H1 (cell line): ENCODE data around the gene KRT77. TPM values are rescaled to one million over a fixed set of nuclear protein-coding genes. Genes with fewer than 3 reads are reported as not detected.

Source experiments
- CTCF ChIA-PET: fragments of 300-600 bp; sonication (Branson Sonifier 250); formaldehyde crosslinking; loops from one replicate; lab custom pipeline; 2021; ENCODE audit not compliant: partially characterized antibody; lab: Charles Lee
- POLR2A ChIA-PET: fragments of 300-600 bp; sonication (Branson Sonifier 250); formaldehyde crosslinking; loops from one replicate; lab custom pipeline; 2021; ENCODE audit warnings: inconsistent platforms; ENCODE audit not compliant: partially characterized antibody; lab: Charles Lee
- DNase-seq, 2 experiments: peaks; one replicate each; pipeline versions ENCODE4 v3.0.0 to v3.0.0-alpha.2; 2010 to 2022; ENCODE audit warnings: low spot score in 2 of 2, low read depth in 1 of 2, mixed read lengths in 1 of 2
- FAIRE-seq: peaks from 2 replicates; lab custom pipeline; 2011; peaks lifted over from hg19 to GRCh38; lab: Jason Lieb, UNC
- H2AFZ ChIP-seq: 2 replicates; pipeline ENCODE4 v1.8.1; 2012; ENCODE audit warnings: low read length, inconsistent platforms
- H2AK5ac ChIP-seq: 2 replicates; pipeline ENCODE4 v1.6.1; 2013; ENCODE audit warnings: low read depth, low read length
- H2BK120ac ChIP-seq: replicated peaks from 2 replicates; pipeline ENCODE3; 2013; ENCODE audit warnings: low read depth, low read length, inconsistent platforms
- H2BK12ac ChIP-seq: 2 replicates; pipeline ENCODE4 v1.6.1; 2013; ENCODE audit warnings: low read depth, low read length
- H2BK15ac ChIP-seq: 2 replicates; pipeline ENCODE4 v1.6.1; 2013; ENCODE audit warnings: low read length
- H2BK20ac ChIP-seq: 2 replicates; pipeline ENCODE4 v1.6.1; 2013; ENCODE audit warnings: low read length
- H2BK5ac ChIP-seq: 2 replicates; pipeline ENCODE4 v1.6.1; 2013; ENCODE audit warnings: low read depth, low read length
- H3K14ac ChIP-seq: 2 replicates; pipeline ENCODE4 v1.6.1; 2013; ENCODE audit warnings: inconsistent platforms; ENCODE audit not compliant: insufficient read length
- H3K18ac ChIP-seq: 2 replicates; pipeline ENCODE4 v1.6.1; 2013; ENCODE audit warnings: low read length; ENCODE audit errors: extremely low read depth
- H3K23ac ChIP-seq: 2 replicates; pipeline ENCODE4 v1.6.1; 2013; ENCODE audit warnings: inconsistent platforms; ENCODE audit not compliant: insufficient read length
- H3K23me2 ChIP-seq: 2 replicates; pipeline ENCODE4 v1.6.1; 2013; ENCODE audit warnings: low read depth, low read length
- H3K27ac ChIP-seq: 2 replicates; pipeline ENCODE4 v1.6.1; 2011; ENCODE audit warnings: low read depth, low read length, inconsistent platforms
- H3K27me3 ChIP-seq, 4 experiments: replicated peaks in 1 of 4; 1 replicate in 1 of 4; 2 replicates in 3 of 4; pipeline versions ENCODE4 v1.6.1 to v1.8.1; 2011 to 2013; ENCODE audit warnings: low read length in 3 of 4, mild to moderate bottlenecking in 3 of 4, inconsistent platforms in 2 of 4, mixed read lengths in 2 of 4, moderate library complexity in 1 of 4; ENCODE audit not compliant: control insufficient read depth in 3 of 4, insufficient read depth in 3 of 4; ENCODE audit errors: extremely low read depth in 1 of 4
- H3K36me3 ChIP-seq, 4 experiments: 2 replicates each; pipeline versions ENCODE4 v1.6.1 to v1.8.1; 2011 to 2013; ENCODE audit warnings: mild to moderate bottlenecking in 4 of 4, low read length in 3 of 4, moderate library complexity in 2 of 4, control low read depth in 1 of 4, inconsistent platforms in 1 of 4; ENCODE audit not compliant: insufficient read depth in 4 of 4, control insufficient read depth in 2 of 4
- H3K4ac ChIP-seq: replicated peaks from 2 replicates; pipeline ENCODE3; 2013; ENCODE audit warnings: low read length, low read depth, mixed read lengths, inconsistent platforms; ENCODE audit not compliant: insufficient read length
- H3K4me1 ChIP-seq, 4 experiments: replicated peaks in 1 of 4; 1 replicate in 1 of 4; 2 replicates in 3 of 4; pipeline versions ENCODE4 v1.6.1 to v1.8.1; 2011 to 2013; ENCODE audit warnings: low read length in 3 of 4, inconsistent platforms in 2 of 4, mixed read lengths in 1 of 4; ENCODE audit not compliant: insufficient read depth in 4 of 4, control insufficient read depth in 3 of 4
- H3K4me2 ChIP-seq, 2 experiments: 2 replicates each; pipeline versions ENCODE4 v1.6.1 to v1.8.1; 2011 to 2013; ENCODE audit warnings: low read depth in 2 of 2, low read length in 2 of 2, control low read depth in 1 of 2, inconsistent platforms in 1 of 2, mild to moderate bottlenecking in 1 of 2; ENCODE audit not compliant: insufficient read depth in 1 of 2
- H3K4me3 ChIP-seq, 4 experiments: fragments of 200-600, 300-600 bp in 1 of 4; sonication (generic), shearing (Covaris generic), sonication (Bioruptor Twin) in 1 of 4; 2 replicates each; pipeline versions ENCODE4 v1.5.1 to v1.8.1; 2011 to 2016; ENCODE audit warnings: low read length in 4 of 4, low read depth in 3 of 4, control low read depth in 2 of 4, inconsistent platforms in 2 of 4, mild to moderate bottlenecking in 2 of 4, mixed read lengths in 1 of 4, moderate library complexity in 1 of 4; ENCODE audit not compliant: insufficient read depth in 2 of 4; ENCODE audit errors: extremely low read depth in 1 of 4
- H3K56ac ChIP-seq: replicated peaks from 2 replicates; pipeline ENCODE3; 2013; ENCODE audit warnings: low read depth, mild to moderate bottlenecking, mixed read lengths, low read length, inconsistent platforms; ENCODE audit not compliant: insufficient read length
- H3K79me1 ChIP-seq: 2 replicates; pipeline ENCODE4 v1.6.1; 2013; ENCODE audit warnings: low read depth, low read length, control low read depth
- H3K79me2 ChIP-seq, 2 experiments: 2 replicates each; pipeline versions ENCODE4 v1.6.1 to v1.8.1; 2012 to 2013; ENCODE audit warnings: low read length in 2 of 2, mild to moderate bottlenecking in 2 of 2, inconsistent platforms in 1 of 2; ENCODE audit not compliant: insufficient read depth in 2 of 2, control insufficient read depth in 1 of 2
- H3K9ac ChIP-seq, 4 experiments: replicated peaks in 1 of 4; 1 replicate in 1 of 4; 2 replicates in 3 of 4; pipeline versions ENCODE4 v1.6.1 to v1.8.1; 2011 to 2013; ENCODE audit warnings: low read depth in 3 of 4, low read length in 3 of 4, control low read depth in 2 of 4, mild to moderate bottlenecking in 2 of 4, moderate library complexity in 2 of 4, inconsistent platforms in 1 of 4; ENCODE audit errors: extremely low read depth in 1 of 4
- H3K9me3 ChIP-seq, 2 experiments: 2 replicates each; pipeline versions ENCODE4 v1.6.1 to v1.8.1; 2012 to 2013; ENCODE audit warnings: mild to moderate bottlenecking in 2 of 2, moderate library complexity in 2 of 2, control low read depth in 1 of 2, inconsistent platforms in 1 of 2, low read depth in 1 of 2, low read length in 1 of 2, mixed read lengths in 1 of 2; ENCODE audit not compliant: insufficient read depth in 2 of 2
- H4K20me1 ChIP-seq, 2 experiments: replicated peaks in 1 of 2; 2 replicates each; pipeline versions ENCODE3 to v1.8.1; 2011 to 2013; ENCODE audit warnings: inconsistent platforms in 2 of 2, low read length in 2 of 2, mild to moderate bottlenecking in 1 of 2; ENCODE audit not compliant: insufficient read depth in 2 of 2, control insufficient read depth in 1 of 2
- H4K5ac ChIP-seq: 2 replicates; pipeline ENCODE4 v1.6.1; 2013; ENCODE audit warnings: low read length, low read depth, mixed read lengths, inconsistent platforms; ENCODE audit not compliant: insufficient read length
- H4K8ac ChIP-seq: 2 replicates; pipeline ENCODE4 v1.8.0; 2013; ENCODE audit warnings: mild to moderate bottlenecking, moderate library complexity, low read length, inconsistent platforms; ENCODE audit not compliant: insufficient read depth; ENCODE audit errors: extremely low read depth
- H4K91ac ChIP-seq: replicated peaks from 2 replicates; pipeline ENCODE3; 2013; ENCODE audit warnings: low read length, mixed read lengths, inconsistent platforms; ENCODE audit not compliant: insufficient read length
- SIRT6 ChIP-seq: IDR thresholded peaks from one replicate; pipeline ENCODE4 v1.7.1; 2012; ENCODE audit warnings: low read length, inconsistent platforms
- WGBS, 2 experiments: shearing (Covaris generic) in 1 of 2; methylation state at CpG; one replicate each; pipeline versions ENCODE4 v1.1.6 to v1.1.7; 2013 to 2015; ENCODE audit warnings: low lambda C conversion rate in 2 of 2, mixed read lengths in 2 of 2, inconsistent platforms in 1 of 2, low coverage in 1 of 2, missing lambda C conversion rate in 1 of 2; ENCODE audit not compliant: insufficient replicate concordance in 2 of 2, insufficient coverage in 1 of 2, insufficient read length in 1 of 2; ENCODE audit errors: extremely low coverage in 1 of 2, missing lambda C conversion rate in 1 of 2; 5-methylcytosine and 5-hydroxymethylcytosine counted together
- polyA plus RNA-seq, 7 experiments: library from polyadenylated mRNA; depleted of rRNA in 3 of 7; stranded (reverse) in 5 of 7; unstranded in 2 of 7; fragments of >200 nt in 5 of 7; fragments of 200-250 nt in 2 of 7; gene quantifications; 1 replicate in 5 of 7; 2 replicates in 1 of 7; 4 replicates in 1 of 7; pipeline versions ENCODE4 v1.2.1 to v1.2.3, GENCODE V29; 2011 to 2013; ENCODE audit warnings: missing spikeins in 2 of 7, mixed read lengths in 2 of 7
- total RNA-seq: library from RNA; stranded (reverse); fragmentation: NEBNext Ultra II Directional; extraction: Animal tissue kit (Norgen Biotek cat#: 25700); gene quantifications from 2 replicates; pipeline ENCODE4 v1.2.1, GENCODE V29; 2021

Gene KRT77
- total and polyA plus RNA-seq, 2 of the 8 experiments (the other 6 are each of a cell fraction or from before 2014, with no cell fraction given): 0.02 TPM; not detected in 1

DNA sequence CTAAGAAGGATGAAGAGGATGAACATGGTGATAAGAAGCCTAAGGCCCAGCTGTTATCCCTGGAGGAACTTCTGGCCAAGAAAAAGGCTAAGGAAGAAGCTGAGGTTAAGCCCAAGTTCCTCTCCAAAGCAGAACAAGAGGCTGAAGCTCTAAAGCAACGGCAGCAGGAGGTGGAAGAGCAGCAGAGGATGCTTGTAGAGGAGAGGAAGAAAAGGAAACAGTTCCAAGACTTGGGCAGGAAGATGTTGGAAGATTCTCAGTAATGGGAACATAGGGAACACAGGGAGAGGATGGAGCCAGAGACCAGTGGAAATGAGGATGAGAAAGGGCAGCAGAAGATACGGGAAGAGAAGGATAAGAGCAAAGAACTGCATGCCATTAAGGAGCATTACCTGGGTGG, 27.5 kb upstream of the KRT77 start:
- Histone ChIP-seq H3K23ac (no peak overlapping the region), H3K79me2 (no peaks in the 10 kb centered on the region), H3K4me1 (no peaks in the 10 kb centered on the region), H3K79me1 (no peaks in the 10 kb centered on the region), H3K14ac (no peak overlapping the region), H3K27ac (no peak overlapping the region), H2AFZ (no peak overlapping the region), H2BK20ac (no peak overlapping the region), H3K4ac (no peak overlapping the region), H4K91ac (no peak overlapping the region), H3K4me3 (no peak overlapping the region), H3K23me2 (no peaks in the 10 kb centered on the region), H2BK12ac (no peak overlapping the region), H3K27me3 (no peaks in the 10 kb centered on the region), H3K4me2 (no peak overlapping the region), H2BK5ac (no peak overlapping the region), H3K18ac (no peak overlapping the region), H4K20me1 (no peaks in the 10 kb centered on the region), H4K8ac (no peak overlapping the region), H3K56ac (no peak overlapping the region), H2AK5ac (no peak overlapping the region), H3K9me3 (peaks cover 0 to 4% of the 10 kb centered on the region in 2 experiments; a peak in 1 of 4 replicates), H2BK15ac (no peak overlapping the region), H3K9ac (no peak overlapping the region), H4K5ac (no peak overlapping the region), H3K36me3 (no peaks in the 10 kb centered on the region), H2BK120ac (no peak overlapping the region)
- TF ChIP-seq SIRT6: no peak
- 92% methylated on average over 2 of the region's 2 CpGs; no CpG with 5 or more reads in 1 of the 2 experiments for WGBS, 2 experiments
- no peak for FAIRE-seq
- ChIA-PET POLR2A (interaction anchor here (0.6 kb wide), 1 partner anchor 156 kb away, joined by 3 read pairs; no protein-coding TSS in a partner anchor), CTCF (no interaction called here)
- no peak for DNase-seq
